Measurements from ENCODE around the gene APOBEC4. TPM values are rescaled to one million over a fixed set of nuclear protein-coding genes. Genes with fewer than 3 reads are reported as not detected.

APOBEC4 gene
- total and polyA plus RNA-seq, 12 donors: not detected

DNA sequence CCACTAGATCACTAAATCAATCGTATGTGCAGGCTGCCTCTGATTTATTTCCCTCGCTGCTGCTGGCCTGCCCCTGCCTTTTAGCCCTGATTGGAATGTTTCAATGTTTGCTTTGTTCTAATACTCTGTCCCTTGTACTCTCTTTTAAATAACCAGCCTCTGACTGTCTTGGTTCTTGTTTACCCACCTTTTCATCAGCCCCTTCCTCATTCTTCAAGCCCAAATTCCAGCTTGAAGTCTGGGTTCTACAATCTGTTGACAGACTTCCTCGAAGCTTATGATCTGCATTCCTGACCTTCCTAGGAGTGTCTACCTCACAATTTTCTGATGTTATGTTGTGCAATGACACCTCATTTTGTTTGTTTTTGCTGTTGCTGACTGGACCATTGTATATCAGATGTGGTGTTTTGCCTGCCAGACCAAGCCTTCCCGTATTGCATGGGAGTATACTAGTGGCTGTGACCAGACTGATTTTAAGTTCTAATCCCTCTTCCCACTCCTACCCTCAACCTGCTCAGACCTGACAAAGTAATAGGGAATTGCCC, 46.6 kb upstream of the APOBEC4 start:
- intact Hi-C loops (cut with DNase I): no loop called here
- TF ChIP-seq POLR2A (IDR thresholded peaks at IDR 0.05): no peak
- TF ChIP-seq, protein P1, sequence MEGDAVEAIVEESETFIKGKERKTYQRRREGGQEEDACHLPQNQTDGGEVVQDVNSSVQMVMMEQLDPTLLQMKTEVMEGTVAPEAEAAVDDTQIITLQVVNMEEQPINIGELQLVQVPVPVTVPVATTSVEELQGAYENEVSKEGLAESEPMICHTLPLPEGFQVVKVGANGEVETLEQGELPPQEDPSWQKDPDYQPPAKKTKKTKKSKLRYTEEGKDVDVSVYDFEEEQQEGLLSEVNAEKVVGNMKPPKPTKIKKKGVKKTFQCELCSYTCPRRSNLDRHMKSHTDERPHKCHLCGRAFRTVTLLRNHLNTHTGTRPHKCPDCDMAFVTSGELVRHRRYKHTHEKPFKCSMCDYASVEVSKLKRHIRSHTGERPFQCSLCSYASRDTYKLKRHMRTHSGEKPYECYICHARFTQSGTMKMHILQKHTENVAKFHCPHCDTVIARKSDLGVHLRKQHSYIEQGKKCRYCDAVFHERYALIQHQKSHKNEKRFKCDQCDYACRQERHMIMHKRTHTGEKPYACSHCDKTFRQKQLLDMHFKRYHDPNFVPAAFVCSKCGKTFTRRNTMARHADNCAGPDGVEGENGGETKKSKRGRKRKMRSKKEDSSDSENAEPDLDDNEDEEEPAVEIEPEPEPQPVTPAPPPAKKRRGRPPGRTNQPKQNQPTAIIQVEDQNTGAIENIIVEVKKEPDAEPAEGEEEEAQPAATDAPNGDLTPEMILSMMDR (IDR thresholded peaks at IDR 0.05): no peak
- no peak overlapping the region for H3K4me3 ChIP-seq
- WGBS, 4 donors: 54 to 73% (median 65%) methylated on average over 4 of the region's 4 CpGs
- DNase-seq: no peak
- H3K9me3 ChIP-seq (replicated peaks in 1 of 3): no peaks in the 10 kb centered on the region
- no peaks in the 10 kb centered on the region for H3K27me3 ChIP-seq
- no peak overlapping the region for H3K27ac ChIP-seq
- H3K36me3 ChIP-seq (replicated peaks in 1 of 2): no peaks in the 10 kb centered on the region
- no peaks in the 10 kb centered on the region for H3K4me1 ChIP-seq (replicated peaks in 1 of 2)

DNA sequence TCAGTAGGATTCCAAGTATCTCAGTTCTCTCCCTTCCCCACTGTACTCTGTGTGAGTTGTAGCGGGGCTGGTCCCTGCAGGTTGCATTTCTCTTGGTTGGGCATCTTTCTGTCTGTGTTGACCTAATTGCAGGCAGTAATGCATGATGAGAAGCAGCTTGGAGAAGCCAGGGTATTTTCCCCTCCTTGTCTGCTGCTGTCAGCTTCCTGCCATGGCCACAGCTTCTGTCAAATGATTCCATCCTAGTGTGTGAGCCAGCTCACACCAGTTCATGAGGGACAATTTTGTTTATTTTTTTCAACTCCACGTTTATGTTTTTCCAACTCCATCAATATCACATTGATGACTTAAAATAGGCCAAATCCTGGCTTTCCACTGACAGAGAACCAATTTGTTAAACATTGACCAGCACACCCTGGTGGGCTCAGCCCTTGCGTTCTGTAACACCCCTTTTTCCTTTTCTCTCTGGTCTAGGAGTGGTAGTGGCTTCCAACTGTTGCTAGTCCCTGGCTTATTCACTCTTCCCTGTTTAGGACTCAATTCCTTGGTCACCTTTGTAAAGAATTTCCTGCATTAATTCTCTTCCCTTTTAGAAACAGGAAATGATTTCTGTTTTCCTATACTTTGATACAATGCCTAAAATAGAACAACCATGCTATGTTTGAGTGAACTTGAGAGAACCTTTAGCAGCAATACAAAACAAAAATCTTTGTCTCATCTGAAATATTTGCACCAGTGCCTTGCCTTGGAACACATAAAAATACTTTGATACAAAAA, 44.9 kb upstream of the APOBEC4 start:
- Histone ChIP-seq H3K27ac (no peak overlapping the region), H3K27me3 (no peaks in the 10 kb centered on the region), H3K9me3 (replicated peaks in 1 of 3) (no peaks in the 10 kb centered on the region), H3K36me3 (replicated peaks in 1 of 2) (no peaks in the 10 kb centered on the region), H3K4me3 (no peak overlapping the region), H3K4me1 (replicated peaks in 1 of 2) (peaks cover 0 to 12% of the 10 kb centered on the region in 2 donors)
- intact Hi-C loops (cut with DNase I): no loop called here
- 85 to 93% (median 89%) methylated on average over 3 of the region's 3 CpGs for WGBS, 4 donors
- TF ChIP-seq POLR2A (IDR thresholded peaks at IDR 0.05): no peak
- TF ChIP-seq, protein P1 (IDR thresholded peaks at IDR 0.05): no peak
- DNase-seq: no peak

DNA sequence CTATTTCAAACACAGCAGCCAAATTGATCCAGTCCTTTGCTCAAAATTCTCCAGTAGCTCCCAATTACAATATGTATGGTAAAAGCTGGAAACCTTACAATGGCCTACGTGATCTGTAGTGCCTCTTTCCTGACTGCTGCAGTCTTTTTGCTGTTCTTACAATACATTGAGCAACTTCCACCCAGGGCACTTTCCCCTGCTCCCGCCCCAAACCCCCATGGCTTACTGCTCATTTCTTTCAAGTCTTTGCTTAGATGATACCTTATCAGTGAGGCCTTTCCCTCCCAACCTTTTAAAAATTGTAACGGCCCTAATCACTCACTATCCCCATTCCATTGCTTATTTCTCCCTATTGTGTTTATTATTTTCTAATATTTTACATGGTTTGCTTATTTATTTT, 43.9 kb upstream of the APOBEC4 start:
- H3K4me1 ChIP-seq (replicated peaks in 1 of 2): peaks cover 0 to 12% of the 10 kb centered on the region in 2 donors
- no peaks in the 10 kb centered on the region for H3K27me3 ChIP-seq
- H3K27ac ChIP-seq: no peak overlapping the region
- H3K9me3 ChIP-seq (replicated peaks in 1 of 3): no peaks in the 10 kb centered on the region
- WGBS, 4 donors: 90 to 96% (median 93%) methylated on average over 3 of the region's 3 CpGs
- no peak overlapping the region for H3K4me3 ChIP-seq
- DNase-seq: no peak
- no peak for TF ChIP-seq POLR2A (IDR thresholded peaks at IDR 0.05)
- TF ChIP-seq, protein P1 (IDR thresholded peaks at IDR 0.05): no peak
- H3K36me3 ChIP-seq (replicated peaks in 1 of 2): no peaks in the 10 kb centered on the region
- intact Hi-C loops (cut with DNase I): no loop called here

DNA sequence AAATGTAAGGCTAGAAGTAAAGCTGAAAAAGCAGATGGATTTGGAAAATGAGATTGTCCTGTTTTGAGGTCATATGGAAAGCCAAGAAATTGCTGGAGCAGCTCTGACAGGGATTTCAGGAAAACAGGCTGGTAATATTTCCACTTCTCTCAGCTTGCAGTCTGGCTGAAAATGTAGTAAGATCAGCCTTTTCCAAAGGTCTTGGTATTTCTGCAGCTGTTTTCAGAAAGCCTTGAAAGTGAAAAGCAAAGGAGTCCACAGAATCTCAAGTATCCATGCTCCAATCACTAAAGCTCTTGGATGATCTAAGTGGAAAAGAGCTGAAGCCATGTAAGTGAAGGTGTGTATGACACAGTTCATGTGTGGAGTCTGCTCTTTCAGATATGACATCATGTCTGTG, 41.6 kb upstream of the APOBEC4 start:
- no peaks in the 10 kb centered on the region for H3K9me3 ChIP-seq (replicated peaks in 1 of 3)
- DNase-seq: no peak
- H3K36me3 ChIP-seq (replicated peaks in 1 of 2): no peaks in the 10 kb centered on the region
- no peaks in the 10 kb centered on the region for H3K27me3 ChIP-seq
- peaks cover 0 to 12% of the 10 kb centered on the region in 2 donors for H3K4me1 ChIP-seq (replicated peaks in 1 of 2)
- H3K27ac ChIP-seq: no peak overlapping the region
- intact Hi-C loops (cut with DNase I): no loop called here
- H3K4me3 ChIP-seq: no peak overlapping the region
- TF ChIP-seq, protein P1 (IDR thresholded peaks at IDR 0.05): no peak
- TF ChIP-seq POLR2A (IDR thresholded peaks at IDR 0.05): no peak
